ENCODE results near the gene PLB1.

Gene PLB1

DNA sequence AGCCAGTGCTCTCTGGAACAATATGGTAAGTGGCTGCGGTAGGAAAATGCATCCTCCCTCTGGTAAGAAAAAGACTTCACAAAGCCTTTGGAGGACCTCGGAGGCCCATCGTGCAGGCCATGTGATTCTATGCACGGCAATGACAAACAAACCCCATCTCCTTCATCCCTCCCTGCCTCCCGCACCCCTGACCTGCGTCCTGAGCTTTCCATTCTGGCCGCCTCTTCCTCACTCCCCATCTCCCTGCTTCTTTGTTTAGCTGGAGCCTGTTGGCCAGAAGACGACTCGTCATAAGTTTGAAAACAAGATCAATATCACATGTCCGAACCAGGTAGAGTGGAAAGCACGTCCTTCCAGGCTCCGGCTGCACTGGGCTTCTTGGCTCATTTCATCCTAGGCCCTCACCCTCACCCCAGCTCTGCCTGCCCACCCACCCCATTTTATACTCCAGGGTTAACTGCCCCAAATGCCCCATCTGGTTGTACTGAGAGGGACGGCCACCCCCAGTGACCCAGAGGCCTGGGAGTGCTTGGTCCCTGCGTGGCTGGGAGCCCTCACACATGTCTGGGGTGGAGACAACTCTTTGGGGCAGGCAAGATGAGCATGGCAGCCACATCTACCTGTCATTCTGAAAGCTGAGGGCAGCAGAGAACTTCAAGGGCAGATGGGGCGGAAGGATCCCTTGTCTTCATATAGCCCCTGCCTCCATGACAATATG, 94.0 kb downstream of the PLB1 start:
- no peak for TF ChIP-seq CTCF (conservative IDR thresholded peaks at IDR 0.05; ENCODE audit: low read length)

GRCh38 chr2:28590496-28591301, 94.8 kb downstream of the PLB1 start:
- H3K4me3 ChIP-seq (ENCODE audit: low read length) = no peak overlapping the region
- DNase-seq (ENCODE audit: low read depth) = no peak
- no peak for TF ChIP-seq CTCF (conservative IDR thresholded peaks at IDR 0.05; ENCODE audit: low read length)

More for the DNA sequence above, 94.0 kb downstream of the PLB1 start:
- DNase-seq (ENCODE audit: low read depth) = no peak
- H3K4me3 ChIP-seq (ENCODE audit: low read length) = no peak overlapping the region

DNA sequence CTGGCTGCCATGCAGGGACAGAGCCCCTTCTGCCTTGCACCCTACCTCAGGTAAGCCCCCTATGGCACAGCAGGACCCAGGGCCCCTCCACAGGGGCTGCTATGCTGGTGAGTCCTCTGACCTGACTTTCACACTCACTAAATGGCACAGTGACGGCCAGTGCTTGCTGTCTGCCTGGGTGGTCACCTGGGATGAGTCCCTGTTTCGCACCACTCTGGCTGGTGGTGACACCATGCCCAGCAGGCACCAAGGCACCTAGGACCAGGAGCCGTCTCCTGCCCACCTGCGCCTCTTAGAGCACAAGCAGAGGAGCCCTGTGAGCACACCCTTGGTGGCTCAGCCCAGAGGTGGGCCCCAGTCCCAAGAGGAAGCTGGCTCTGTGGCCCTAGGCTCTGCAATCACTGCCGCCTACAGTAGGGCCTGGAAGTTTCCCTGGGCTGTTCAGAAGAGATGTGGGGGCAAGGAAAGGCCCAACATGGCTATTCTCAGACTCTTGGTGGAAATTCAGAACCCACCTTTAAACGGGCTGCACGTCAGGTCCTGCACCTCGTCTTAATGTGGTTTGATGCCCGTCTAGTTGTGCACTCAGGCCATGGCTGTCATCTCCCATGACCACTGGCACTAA, 96.0 kb downstream of the PLB1 start:
- TF ChIP-seq CTCF (conservative IDR thresholded peaks at IDR 0.05; ENCODE audit: low read length) = no peak
- DNase-seq (ENCODE audit: low read depth) = no peak
- H3K4me3 ChIP-seq (ENCODE audit: low read length) = no peak overlapping the region

GRCh38 chr2:28592481-28592880, 96.6 kb downstream of the PLB1 start:
- no peak overlapping the region for H3K4me3 ChIP-seq (ENCODE audit: low read length)
- no peak for TF ChIP-seq CTCF (conservative IDR thresholded peaks at IDR 0.05; ENCODE audit: low read length)
- DNase-seq (ENCODE audit: low read depth) = no peak

DNA sequence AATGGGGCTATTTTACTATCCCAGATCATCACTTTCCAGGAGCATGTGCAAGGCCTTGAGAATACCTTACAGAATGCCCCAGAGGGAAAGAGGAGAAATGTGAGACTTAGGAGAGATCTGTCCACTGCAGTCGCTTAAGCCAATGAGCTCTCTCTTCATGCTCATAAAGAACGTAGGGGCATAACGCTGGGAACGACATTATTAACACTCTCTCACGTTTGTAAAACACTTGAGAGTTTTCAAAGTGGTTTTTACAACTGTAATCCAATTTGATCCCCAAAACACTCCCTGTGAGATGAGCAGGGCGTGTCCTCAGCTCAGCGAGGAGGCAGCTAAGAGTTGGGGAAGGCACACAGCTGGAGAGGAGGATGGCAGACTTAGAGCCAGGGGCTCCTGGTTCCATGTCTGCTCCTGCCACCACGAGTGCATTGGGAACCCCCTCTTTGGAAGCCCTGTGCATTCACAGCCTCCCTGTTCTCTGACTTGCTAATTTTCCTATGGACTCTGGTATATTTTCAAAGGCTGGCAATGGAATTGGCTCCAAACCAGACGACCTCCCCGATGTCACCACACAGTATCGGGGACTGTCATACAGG, 97.4 kb downstream of the PLB1 start:
- no peak for DNase-seq (ENCODE audit: low read depth)
- TF ChIP-seq CTCF (conservative IDR thresholded peaks at IDR 0.05; ENCODE audit: low read length) = no peak
- H3K4me3 ChIP-seq (ENCODE audit: low read length) = no peak overlapping the region

DNA sequence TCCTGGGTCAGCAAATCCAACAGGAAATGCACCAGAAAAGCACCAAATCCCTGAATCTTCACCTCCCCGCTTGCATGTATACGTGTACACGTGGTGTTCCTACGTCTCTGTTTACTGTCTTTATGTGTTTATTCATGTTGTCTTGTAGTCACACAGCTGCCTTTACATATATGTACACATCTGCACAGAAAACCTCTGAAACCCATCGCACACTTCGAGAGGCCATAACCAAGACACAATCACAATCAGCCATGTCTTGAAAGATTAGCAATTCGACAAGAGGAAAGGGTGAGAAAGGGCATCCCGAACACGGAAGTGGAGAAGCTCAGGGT, 98.1 kb downstream of the PLB1 start:
- no peak overlapping the region for H3K4me3 ChIP-seq (ENCODE audit: low read length)
- no peak for DNase-seq (ENCODE audit: low read depth)
- TF ChIP-seq CTCF (conservative IDR thresholded peaks at IDR 0.05; ENCODE audit: low read length) = no peak

Data from AG10803 (cell line).